ENCODE results near the gene RHBDD3. TPM values are rescaled to one million over a fixed set of nuclear protein-coding genes. Genes with fewer than 3 reads are reported as not detected.

RHBDD3 gene
- total RNA-seq (2011; cell fraction: chromatin; rRNA removed; ENCODE audit: low replicate concordance), result 10.9 and 42.9 TPM in 2 replicates
- total RNA-seq (2011; cell fraction: nucleolus; rRNA removed), result 47.1 and 51.4 TPM in 2 replicates
- 27.9 and 28.5 TPM in 2 replicates for total RNA-seq (2011; cell fraction: nucleoplasm; rRNA removed)
- 30.9 and 37.1 TPM in 2 replicates for total RNA-seq (2014; rRNA removed)
- total RNA-seq (2014; rRNA removed; fragmentation: Illumina TruSeq; extraction: Trizol), result 7.3 and 8.5 TPM in 2 replicates
- total RNA-seq (2015; rRNA removed; fragmentation: Illumina TruSeq; extraction: Trizol), result 18.0 and 20.8 TPM in 2 replicates
- 29.9 and 30.3 TPM in 2 replicates for total RNA-seq (2021)
- polyA plus RNA-seq (2011; rRNA removed), result 14.0 and 17.4 TPM in 2 replicates
- polyA plus RNA-seq (2011; cell fraction: cytosol; rRNA removed), result 21.8 and 63.3 TPM in 2 replicates
- 18.2 and 35.0 TPM in 2 replicates for polyA plus RNA-seq (2011; cell fraction: nucleus; rRNA removed)
- 22.9 and 35.2 TPM in 2 replicates for polyA plus RNA-seq (2012)
- polyA plus RNA-seq (2014; fragmentation: Illumina TruSeq; extraction: Trizol), result 10.2 and 20.1 TPM in 2 replicates
- polyA plus RNA-seq (2014; fragmentation: Nextera tagmentation; extraction: Ambion mirVana), result 1 to 10 TPM in 1 of 2 experiments, under 1 TPM in 1; 0.32 to 1.2 TPM
- 35.6 and 39.3 TPM in 2 replicates for polyA plus RNA-seq (2014; rRNA removed)
- 2.8 and 5.3 TPM in 2 replicates for polyA minus RNA-seq (2011; rRNA and poly(A)+ RNA removed)
- polyA minus RNA-seq (2011; cell fraction: cytosol; rRNA and poly(A)+ RNA removed), result 9.1 and 13.8 TPM in 2 replicates
- 10.9 and 11.4 TPM in 2 replicates for polyA minus RNA-seq (2011; cell fraction: nucleus; rRNA and poly(A)+ RNA removed)
- Bru-seq, nascent RNA, result percentile 84 among the genes with signal in this experiment
- percentile 74 among the genes with signal in this experiment for BruChase-seq, experiment 1, labeled RNA remaining after a 2-hour chase
- percentile 73 among the genes with signal in this experiment for BruChase-seq, experiment 2, labeled RNA remaining after a 6-hour chase
- long read RNA-seq, experiment 1, transcript RHBDD3-206 (3 exons, 999 nt), result minor isoform, 7 of 83 reads
- long read RNA-seq, experiment 1, transcript RHBDD3-201 (7 exons, 1,794 nt), result major isoform, 9 of 83 reads
- long read RNA-seq, experiment 1, partial matches to known transcripts, result 26 of 83 reads
- long read RNA-seq, experiment 1, other reads (novel, unspliced or antisense), result 41 of 83 reads
- long read RNA-seq, experiment 2, partial matches to known transcripts, result 6 of 18 reads
- long read RNA-seq, experiment 2, other reads (novel, unspliced or antisense), result 9 of 18 reads
- long read RNA-seq, experiment 3, transcript RHBDD3-206 (3 exons, 999 nt), result major isoform, 7 of 21 reads
- long read RNA-seq, experiment 3, partial matches to known transcripts, result 3 of 21 reads
- long read RNA-seq, experiment 3, other reads (novel, unspliced or antisense), result 7 of 21 reads

- H3K27ac ChIP-seq (ENCODE audit: extremely low read depth, low read depth, low read length), result peak within 1 kb of the TSS; percentile 100
- H2AFZ ChIP-seq (ENCODE audit: low read depth, low read length), result peak within 1 kb of the TSS; percentile 100
- ATAC-seq, result peak; percentile 85
- in situ Hi-C loops (cut with MboI), result no loop called here
- no peaks in the 10 kb centered on the region for H3K9me3 ChIP-seq (replicated peaks; ENCODE audit: control insufficient read depth, insufficient read depth, low read depth, low read length)
- ChIA-PET POLR2A (interaction anchor here (0.5 to 2.9 kb wide), 13 partner anchors 9 to 1918 kb away, joined by 3 to 10 read pairs (median 3); partner anchors contain the start of gene XBP1), CTCF (ENCODE audit: low intra/inter-chr PET ratio) (no interaction called here)
- peaks cover 24 to 31% of the 10 kb centered on the region in 2 experiments; a peak in 4 of 5 replicates for H3K4me1 ChIP-seq (replicated peaks in 1 of 2; ENCODE audit: control insufficient read depth in 2 of 2, insufficient read depth in 2 of 2, low read length in 2 of 2)
- FAIRE-seq, result peak; percentile 84
- intact Hi-C loops (cut with micrococcal nuclease), result loop anchor here (10.0 kb wide), 1 partner anchor 383 kb away; the partner anchor contains the start of gene ZNRF3
- no TSS peak for BruUV-seq (replicated peaks)
- H3K9me1 ChIP-seq (ENCODE audit: control insufficient read depth, insufficient read depth, low read length), result peaks cover 6% of the 10 kb centered on the region
- peak within 1 kb of the TSS; percentile 96 for H3K4me2 ChIP-seq (ENCODE audit: insufficient read depth, low read length)
- H3K36me3 ChIP-seq (ENCODE audit: control insufficient read depth, insufficient read depth, low read length), result peaks cover 72% of the 10 kb centered on the region
- H3K9ac ChIP-seq (ENCODE audit: insufficient read depth in 1 of 2, low read depth in 2 of 2, low read length in 2 of 2), result peak within 1 kb of the TSS; percentile 100
- peaks cover 74% of the 10 kb centered on the region for H3K79me2 ChIP-seq (ENCODE audit: control insufficient read depth, insufficient read depth, low read length)
- peak within 1 kb of the TSS; percentile 91 for H3K4me3 ChIP-seq
- no peaks in the 10 kb centered on the region for H3K27me3 ChIP-seq (ENCODE audit: control insufficient read depth in 2 of 2, insufficient read depth in 2 of 2, low read length in 2 of 2)
- DNase-seq (ENCODE audit: extremely low read depth in 1 of 4, low spot score in 3 of 4), result peak; percentile 81 to 96 (median 88)
- peaks cover 34% of the 10 kb centered on the region for H4K20me1 ChIP-seq (replicated peaks; ENCODE audit: control insufficient read depth, insufficient read depth, low read length)
- WGBS (ENCODE audit: insufficient coverage, low coverage, missing lambda C conversion rate), result under 1% methylated on average over 51 of the region's 67 CpGs
- no peak for TF ChIP-seq ZSCAN32 (CRISPR knock-in tag; IDR thresholded peaks at IDR 0.05)
- no peak for TF ChIP-seq ZNF174 (CRISPR knock-in tag; IDR thresholded peaks at IDR 0.05)
- TF ChIP-seq HCFC1 (IDR thresholded peaks at IDR 0.05; ENCODE audit: low read depth, low read length), result no peak
- TF ChIP-seq SOX6 (IDR thresholded peaks at IDR 0.05), result peak; percentile 3; the same call in 1 of the 2 replicates
- no peak for TF ChIP-seq MYBL2 (IDR thresholded peaks at IDR 0.05; ENCODE audit: low read depth)
- no peak for TF ChIP-seq MYBL2 (CRISPR knock-in tag; IDR thresholded peaks at IDR 0.05; ENCODE audit: borderline replicate concordance)
- TF ChIP-seq, protein P1, sequence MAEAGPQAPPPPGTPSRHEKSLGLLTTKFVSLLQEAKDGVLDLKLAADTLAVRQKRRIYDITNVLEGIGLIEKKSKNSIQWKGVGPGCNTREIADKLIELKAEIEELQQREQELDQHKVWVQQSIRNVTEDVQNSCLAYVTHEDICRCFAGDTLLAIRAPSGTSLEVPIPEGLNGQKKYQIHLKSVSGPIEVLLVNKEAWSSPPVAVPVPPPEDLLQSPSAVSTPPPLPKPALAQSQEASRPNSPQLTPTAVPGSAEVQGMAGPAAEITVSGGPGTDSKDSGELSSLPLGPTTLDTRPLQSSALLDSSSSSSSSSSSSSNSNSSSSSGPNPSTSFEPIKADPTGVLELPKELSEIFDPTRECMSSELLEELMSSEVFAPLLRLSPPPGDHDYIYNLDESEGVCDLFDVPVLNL (CRISPR knock-in tag; IDR thresholded peaks at IDR 0.05; ENCODE audit: low read depth), result peak; percentile 72; the same call in 1 of the 2 replicates
- TF ChIP-seq SPI1 (IDR thresholded peaks at IDR 0.05; ENCODE audit: borderline replicate concordance, low read depth, low read length), result no peak
These were observed at the start of gene RHBDD3, which contains the start of gene EWSR1 for GRCh38 chr22:29267858-29268510. Gene RHBDD3, minus strand, starts transcription at chr22:29267981. Its CDS starts 2,355 bp downstream, at chr22:29265626. Gene EWSR1, plus strand, starts transcription at chr22:29268268. Its CDS starts 69 bp downstream, at chr22:29268337.

Data from K562 (cell line).